Endodermal cell (in vitro differentiated cells): ENCODE data around the gene SLX4IP. TPM values are rescaled to one million over a fixed set of nuclear protein-coding genes. Genes with fewer than 3 reads are reported as not detected.

ENCODE experiments used
- DNase-seq: peaks from one replicate; pipeline ENCODE4 v3.0.0-alpha.2; 2017
- H3K27ac ChIP-seq: 2 replicates; pipeline ENCODE4 v1.5.1; 2013; ENCODE audit warnings: mild to moderate bottlenecking, low read depth, low read length, moderate library complexity
- H3K27me3 ChIP-seq: 2 replicates; pipeline ENCODE4 v1.6.1; 2013; ENCODE audit warnings: mild to moderate bottlenecking, low read length, moderate library complexity; ENCODE audit not compliant: insufficient read depth, control insufficient read depth, poor library complexity, severe bottlenecking
- H3K36me3 ChIP-seq: 2 replicates; pipeline ENCODE4 v1.7.0; 2013; ENCODE audit warnings: mild to moderate bottlenecking, low read length, moderate library complexity; ENCODE audit not compliant: control insufficient read depth, insufficient read depth
- H3K4me1 ChIP-seq: one replicate; pipeline ENCODE4 v1.7.0; 2013; ENCODE audit warnings: low read length; ENCODE audit not compliant: control insufficient read depth, insufficient read depth
- H3K4me3 ChIP-seq: 2 replicates; pipeline ENCODE4 v1.5.1; 2013; ENCODE audit warnings: mild to moderate bottlenecking, low read length, moderate library complexity
- H3K9ac ChIP-seq: 2 replicates; pipeline ENCODE4 v1.6.1; 2013; ENCODE audit warnings: mild to moderate bottlenecking, low read length, moderate library complexity; ENCODE audit not compliant: poor library complexity, severe bottlenecking; ENCODE audit errors: extremely low read depth
- H3K9me3 ChIP-seq: 2 replicates; pipeline ENCODE4 v1.6.1; 2013; ENCODE audit warnings: mild to moderate bottlenecking, low read length, moderate library complexity; ENCODE audit not compliant: control insufficient read depth
- H3K27ac Mint-ChIP-seq: 2 replicates; pipeline ENCODE4 v1.8.0; 2020; ENCODE audit warnings: mixed read lengths
- H3K27me3 Mint-ChIP-seq: 2 replicates; pipeline ENCODE4 v1.8.0; 2021; ENCODE audit warnings: mild to moderate bottlenecking, mixed read lengths; ENCODE audit not compliant: insufficient read depth
- H3K36me3 Mint-ChIP-seq: 2 replicates; pipeline ENCODE4 v1.8.0; 2020; ENCODE audit warnings: low read depth, mixed read lengths
- H3K4me1 Mint-ChIP-seq: 2 replicates; pipeline ENCODE4 v1.8.0; 2020; ENCODE audit warnings: mixed read lengths
- H3K4me3 Mint-ChIP-seq: 2 replicates; pipeline ENCODE4 v1.8.0; 2020; ENCODE audit warnings: mild to moderate bottlenecking, moderate library complexity, mixed read lengths
- H3K9me3 Mint-ChIP-seq: 2 replicates; pipeline ENCODE4 v1.8.0; 2020; ENCODE audit warnings: mild to moderate bottlenecking, mixed read lengths
- WGBS, 2 experiments: methylation state at CpG; one replicate each; pipeline versions ENCODE4 v1.1.5 to v1.1.7; 2013; ENCODE audit warnings: missing lambda C conversion rate in 2 of 2, mixed read lengths in 1 of 2; ENCODE audit not compliant: insufficient coverage in 1 of 2, insufficient read length in 1 of 2; 5-methylcytosine and 5-hydroxymethylcytosine counted together
- total RNA-seq, 2 donors: library from RNA; stranded (reverse); fragmentation: NEBNext Ultra II Directional in 1 of 2; extraction: Animal tissue kit (Norgen Biotek cat#: 25700) in 1 of 2; gene quantifications; 2 replicates in 1 of 2; 3 replicates in 1 of 2; pipeline ENCODE4 v1.2.1, GENCODE V29; 2021
- TF ChIP-seq, protein P1 (sequence below): fragments of 200-600 bp; sonication (generic); conservative IDR thresholded peaks from 2 replicates; pipeline ENCODE4 v1.5.0; 2021; ENCODE audit warnings: antibody characterized with exemption, mild to moderate bottlenecking

The SLX4IP gene
- total RNA-seq, 2 donors from 2014 or later, result 9.2 to 9.5 TPM

GRCh38 chr20:10508468-10509251, 73.6 kb downstream of the SLX4IP start:
- 76 to 82% methylated on average over 5 to 8 of the region's 8 CpGs for WGBS, 2 experiments
- H3K4me1 Mint-ChIP-seq, result peaks cover 37% of the 10 kb centered on the region
- H3K27me3 Mint-ChIP-seq, result no peaks in the 10 kb centered on the region
- no peak overlapping the region for H3K27ac ChIP-seq
- H3K9me3 ChIP-seq, result no peaks in the 10 kb centered on the region
- H3K36me3 Mint-ChIP-seq, result no peaks in the 10 kb centered on the region
- H3K4me3 Mint-ChIP-seq, result no peak overlapping the region
- H3K27me3 ChIP-seq, result no peaks in the 10 kb centered on the region
- H3K27ac Mint-ChIP-seq, result peak overlapping the region; percentile 10
- no peak overlapping the region for H3K9ac ChIP-seq
- no peaks in the 10 kb centered on the region for H3K36me3 ChIP-seq
- no peaks in the 10 kb centered on the region for H3K9me3 Mint-ChIP-seq
- TF ChIP-seq, protein P1, sequence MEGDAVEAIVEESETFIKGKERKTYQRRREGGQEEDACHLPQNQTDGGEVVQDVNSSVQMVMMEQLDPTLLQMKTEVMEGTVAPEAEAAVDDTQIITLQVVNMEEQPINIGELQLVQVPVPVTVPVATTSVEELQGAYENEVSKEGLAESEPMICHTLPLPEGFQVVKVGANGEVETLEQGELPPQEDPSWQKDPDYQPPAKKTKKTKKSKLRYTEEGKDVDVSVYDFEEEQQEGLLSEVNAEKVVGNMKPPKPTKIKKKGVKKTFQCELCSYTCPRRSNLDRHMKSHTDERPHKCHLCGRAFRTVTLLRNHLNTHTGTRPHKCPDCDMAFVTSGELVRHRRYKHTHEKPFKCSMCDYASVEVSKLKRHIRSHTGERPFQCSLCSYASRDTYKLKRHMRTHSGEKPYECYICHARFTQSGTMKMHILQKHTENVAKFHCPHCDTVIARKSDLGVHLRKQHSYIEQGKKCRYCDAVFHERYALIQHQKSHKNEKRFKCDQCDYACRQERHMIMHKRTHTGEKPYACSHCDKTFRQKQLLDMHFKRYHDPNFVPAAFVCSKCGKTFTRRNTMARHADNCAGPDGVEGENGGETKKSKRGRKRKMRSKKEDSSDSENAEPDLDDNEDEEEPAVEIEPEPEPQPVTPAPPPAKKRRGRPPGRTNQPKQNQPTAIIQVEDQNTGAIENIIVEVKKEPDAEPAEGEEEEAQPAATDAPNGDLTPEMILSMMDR, result no peak
- H3K4me1 ChIP-seq, result peaks cover 2% of the 10 kb centered on the region
- no peak overlapping the region for H3K4me3 ChIP-seq
- no peak for DNase-seq

DNA sequence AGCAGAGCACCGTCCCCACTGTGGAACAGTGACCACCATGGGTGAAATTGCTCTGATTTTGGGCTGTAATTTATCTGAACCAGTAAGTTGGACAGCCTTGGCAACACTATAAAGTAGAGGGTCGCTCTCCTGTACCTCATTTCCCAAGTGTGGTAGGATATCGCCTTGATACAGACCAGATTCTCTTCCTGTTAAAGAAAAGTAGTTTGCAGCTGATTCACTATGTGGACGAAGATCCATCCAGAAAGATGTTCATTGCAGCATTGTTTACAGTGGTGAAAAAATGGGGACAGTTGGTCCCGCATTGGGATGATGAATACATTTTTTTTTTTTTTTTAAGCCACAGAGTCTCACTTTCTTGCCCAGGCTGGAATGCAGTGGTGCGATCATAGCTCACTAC, 74.3 kb downstream of the SLX4IP start:
- Mint-ChIP-seq H3K9me3 (no peaks in the 10 kb centered on the region), H3K4me3 (no peak overlapping the region), H3K27me3 (no peaks in the 10 kb centered on the region), H3K27ac (no peak overlapping the region), H3K36me3 (no peaks in the 10 kb centered on the region), H3K4me1 (peaks cover 32% of the 10 kb centered on the region)
- 78 to 88% methylated on average over 4 to 6 of the region's 6 CpGs for WGBS, 2 experiments
- Histone ChIP-seq H3K9me3 (no peaks in the 10 kb centered on the region), H3K4me1 (peaks cover 2% of the 10 kb centered on the region), H3K27ac (no peak overlapping the region), H3K9ac (no peak overlapping the region), H3K4me3 (no peak overlapping the region), H3K27me3 (no peaks in the 10 kb centered on the region), H3K36me3 (no peaks in the 10 kb centered on the region)
- TF ChIP-seq, protein P1, result no peak
- no peak for DNase-seq

DNA sequence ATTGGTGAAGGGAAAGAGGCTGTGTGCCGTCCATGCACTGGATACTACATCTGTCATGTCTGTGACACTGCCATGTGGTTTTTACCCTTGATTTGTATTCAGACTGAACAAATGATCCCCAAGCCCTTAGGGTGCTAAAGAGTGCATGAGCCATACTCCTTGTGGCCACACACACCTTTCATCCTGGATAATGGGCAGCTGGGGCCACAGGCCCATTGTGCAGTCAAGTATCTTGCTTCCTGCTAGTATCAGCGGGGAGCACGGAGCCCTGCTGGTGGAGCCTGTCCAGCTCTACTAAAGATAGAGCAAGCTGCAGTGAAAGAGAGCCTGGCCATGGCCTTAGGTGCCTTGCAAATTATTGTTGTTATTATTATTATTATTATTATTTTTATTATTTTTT, 75.1 kb downstream of the SLX4IP start:
- no peaks in the 10 kb centered on the region for H3K36me3 ChIP-seq
- H3K27me3 Mint-ChIP-seq, result no peaks in the 10 kb centered on the region
- no peaks in the 10 kb centered on the region for H3K9me3 ChIP-seq
- H3K27me3 ChIP-seq, result no peaks in the 10 kb centered on the region
- no peak overlapping the region for H3K4me3 ChIP-seq
- no peak overlapping the region for H3K9ac ChIP-seq
- H3K27ac Mint-ChIP-seq, result no peak overlapping the region
- H3K9me3 Mint-ChIP-seq, result no peaks in the 10 kb centered on the region
- peaks cover 32% of the 10 kb centered on the region for H3K4me1 Mint-ChIP-seq
- no peak for DNase-seq
- no peak overlapping the region for H3K4me3 Mint-ChIP-seq
- peaks cover 2% of the 10 kb centered on the region for H3K4me1 ChIP-seq
- TF ChIP-seq, protein P1, result no peak
- no peak overlapping the region for H3K27ac ChIP-seq
- H3K36me3 Mint-ChIP-seq, result no peaks in the 10 kb centered on the region
- WGBS, 2 experiments, result 94% methylated on average over 3 of the region's 3 CpGs; no CpG with 5 or more reads in 1 of the 2 experiments
